Neuronal stem cell (in vitro differentiated cells): ENCODE data around the gene GDPD2.

ENCODE experiments used
- DNase-seq: peaks from one replicate; pipeline ENCODE4 v3.0.0-alpha.2; 2013; ENCODE audit warnings: low spot score
- H2AFZ ChIP-seq: one replicate; pipeline ENCODE4 v1.6.1; 2013; ENCODE audit warnings: mild to moderate bottlenecking, low read length, inconsistent platforms
- H2AK5ac ChIP-seq: 2 replicates; pipeline ENCODE4 v1.6.1; 2013; ENCODE audit warnings: low read depth, mild to moderate bottlenecking, inconsistent platforms, low read length, moderate library complexity, mixed read lengths
- H2BK120ac ChIP-seq: 2 replicates; pipeline ENCODE4 v1.6.1; 2013; ENCODE audit warnings: low read depth, mild to moderate bottlenecking, inconsistent platforms, low read length, moderate library complexity, mixed read lengths
- H2BK12ac ChIP-seq: one replicate; pipeline ENCODE4 v1.6.1; 2013; ENCODE audit warnings: low read length, inconsistent platforms
- H2BK15ac ChIP-seq: 2 replicates; pipeline ENCODE4 v1.6.1; 2013; ENCODE audit warnings: mild to moderate bottlenecking, low read length, inconsistent platforms, mixed read lengths
- H2BK5ac ChIP-seq: one replicate; pipeline ENCODE4 v1.6.1; 2013; ENCODE audit warnings: inconsistent platforms, mild to moderate bottlenecking, low read length, moderate library complexity
- H3K14ac ChIP-seq: one replicate; pipeline ENCODE4 v1.6.1; 2013; ENCODE audit warnings: low read length, inconsistent platforms
- H3K18ac ChIP-seq: 2 replicates; pipeline ENCODE4 v1.6.1; 2013; ENCODE audit warnings: low read length, inconsistent platforms
- H3K23ac ChIP-seq: 2 replicates; pipeline ENCODE4 v1.6.1; 2013; ENCODE audit warnings: low read depth, mild to moderate bottlenecking, mixed read lengths, low read length, inconsistent platforms; ENCODE audit not compliant: poor library complexity
- H3K27ac ChIP-seq: replicated peaks from 3 replicates; pipeline ENCODE4 v1.5.1; 2013; ENCODE audit warnings: low read length, inconsistent platforms
- H3K27me3 ChIP-seq, 3 experiments: 2 replicates each; pipeline ENCODE4 v1.6.1; 2013; ENCODE audit warnings: low read length in 3 of 3, mild to moderate bottlenecking in 2 of 3, inconsistent platforms in 1 of 3, low read depth in 1 of 3, mixed read lengths in 1 of 3, moderate library complexity in 1 of 3; ENCODE audit not compliant: control insufficient read depth in 3 of 3, insufficient read depth in 3 of 3
- H3K36me3 ChIP-seq, 2 donors: replicated peaks in 1 of 2; 2 replicates each; pipeline ENCODE4 v1.6.1; 2013; ENCODE audit warnings: low read length in 2 of 2; ENCODE audit not compliant: control insufficient read depth in 2 of 2, insufficient read depth in 2 of 2
- H3K4ac ChIP-seq: 2 replicates; pipeline ENCODE4 v1.6.1; 2013; ENCODE audit warnings: inconsistent platforms, mild to moderate bottlenecking, low read length, moderate library complexity
- H3K4me1 ChIP-seq, 2 donors: 1 replicate in 1 of 2; 2 replicates in 1 of 2; pipeline ENCODE4 v1.6.1; 2013; ENCODE audit warnings: low read length in 2 of 2, low read depth in 1 of 2; ENCODE audit not compliant: control insufficient read depth in 2 of 2, insufficient read depth in 1 of 2
- H3K4me2 ChIP-seq: one replicate; pipeline ENCODE4 v1.6.1; 2013; ENCODE audit warnings: mild to moderate bottlenecking, low read length, inconsistent platforms; ENCODE audit not compliant: insufficient read depth, poor library complexity, severe bottlenecking
- H3K4me3 ChIP-seq, 2 donors: 2 replicates each; pipeline ENCODE4 v1.5.1; 2013; ENCODE audit warnings: low read length in 2 of 2, mild to moderate bottlenecking in 2 of 2, inconsistent platforms in 1 of 2, moderate library complexity in 1 of 2
- H3K79me1 ChIP-seq: one replicate; pipeline ENCODE4 v1.6.1; 2013; ENCODE audit warnings: low read depth, mild to moderate bottlenecking, inconsistent platforms, low read length, moderate library complexity
- H3K9ac ChIP-seq: one replicate; pipeline ENCODE4 v1.6.1; 2013; ENCODE audit warnings: mild to moderate bottlenecking, low read depth, low read length, inconsistent platforms; ENCODE audit not compliant: poor library complexity
- H3K9me3 ChIP-seq, 2 donors: replicated peaks in 1 of 2; 2 replicates each; pipeline versions ENCODE3 to v1.6.1; 2013; ENCODE audit warnings: low read length in 2 of 2, mild to moderate bottlenecking in 2 of 2, inconsistent platforms in 1 of 2, low read depth in 1 of 2, mixed read lengths in 1 of 2, moderate library complexity in 1 of 2; ENCODE audit not compliant: control insufficient read depth in 2 of 2, insufficient read depth in 1 of 2
- H4K8ac ChIP-seq: one replicate; pipeline ENCODE4 v1.6.1; 2013; ENCODE audit warnings: low read depth, mild to moderate bottlenecking, inconsistent platforms, low read length, moderate library complexity
- H4K91ac ChIP-seq: one replicate; pipeline ENCODE4 v1.6.1; 2013; ENCODE audit warnings: low read length, low read depth, mild to moderate bottlenecking, inconsistent platforms; ENCODE audit not compliant: poor library complexity
- WGBS, 2 donors: extraction: QIAGEN DNeasy Blood & Tissue Kit; methylation state at CpG; one replicate each; pipeline ENCODE4 v1.1.7; 2013; ENCODE audit warnings: missing lambda C conversion rate in 2 of 2, mixed read lengths in 1 of 2; ENCODE audit not compliant: insufficient read length in 2 of 2, insufficient replicate concordance in 1 of 2; ENCODE audit errors: extremely low coverage in 2 of 2; 5-methylcytosine and 5-hydroxymethylcytosine counted together

Gene GDPD2

DNA sequence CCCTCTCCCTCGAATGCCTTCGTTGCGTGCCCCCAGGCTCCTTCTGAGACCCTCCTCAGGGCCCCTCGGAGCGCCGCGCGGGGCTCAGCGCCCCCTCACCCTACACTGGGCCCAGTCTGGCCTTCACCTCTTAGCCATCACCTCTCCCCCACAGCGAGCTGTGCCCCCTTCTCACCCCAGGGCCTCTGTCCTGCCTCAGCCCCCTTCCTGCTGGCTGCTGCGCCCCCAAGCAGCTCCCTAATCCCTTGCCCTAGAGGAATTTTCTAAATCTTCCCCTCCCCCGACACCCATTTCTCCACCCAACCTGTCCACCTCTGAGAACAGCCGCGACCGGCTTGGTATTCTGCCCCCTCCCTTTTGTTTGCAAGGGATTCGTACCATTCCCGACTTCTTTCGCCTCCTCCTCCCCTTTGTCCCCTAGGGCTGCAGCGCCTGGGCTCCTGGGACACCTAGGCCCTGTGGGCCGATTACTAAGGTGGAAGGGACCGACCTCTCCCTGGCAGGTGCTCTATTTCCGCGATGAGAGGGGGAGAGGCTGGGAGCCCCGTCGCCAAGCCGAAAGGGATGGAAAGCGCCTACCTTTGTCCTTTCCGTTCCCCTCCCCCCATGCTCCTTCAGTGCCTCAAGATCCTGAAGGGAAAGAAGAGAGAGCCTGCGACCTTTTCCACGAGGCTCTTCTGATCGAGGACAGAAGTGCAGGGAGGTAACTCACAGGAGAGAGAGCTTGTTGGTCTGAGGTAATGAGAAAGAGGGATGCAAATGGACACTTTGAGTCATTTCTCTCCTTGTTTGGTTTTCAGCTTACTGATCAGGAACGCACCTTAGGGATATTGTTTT, 32.5 kb downstream of the GDPD2 start:
- Histone ChIP-seq H3K27me3 (no peaks in the 10 kb centered on the region), H2BK15ac (no peak overlapping the region), H3K4me2 (peak overlapping the region; percentile 60), H3K4ac (peak overlapping the region; percentile 93), H3K9me3 (no peaks in the 10 kb centered on the region), H2BK120ac (no peak overlapping the region), H3K23ac (no peak overlapping the region), H4K8ac (peak overlapping the region; percentile 65), H3K18ac (peak overlapping the region; percentile 97), H2AK5ac (peak overlapping the region; percentile 75), H3K9ac (peak overlapping the region; percentile 91), H3K79me1 (peaks cover 2% of the 10 kb centered on the region), H3K36me3 (peaks cover 2 to 28% of the 10 kb centered on the region in 2 donors), H2AFZ (peak overlapping the region; percentile 73), H2BK5ac (peak overlapping the region; percentile 94), H2BK12ac (no peak overlapping the region), H4K91ac (peak overlapping the region; percentile 53), H3K27ac (peak overlapping the region; percentile 67), H3K4me3 (peak overlapping the region; percentile 74 to 97), H3K4me1 (peaks cover 0 to 3% of the 10 kb centered on the region in 2 donors), H3K14ac (peak overlapping the region; percentile 71)
- WGBS, 2 donors, result no CpG with 5 or more reads among the region's 32 CpGs
- DNase-seq, result no peak

- Histone ChIP-seq H2AK5ac (no peak overlapping the region), H2AFZ (no peak overlapping the region), H4K8ac (no peak overlapping the region), H2BK120ac (no peak overlapping the region), H3K79me1 (peaks cover 2% of the 10 kb centered on the region), H3K14ac (no peak overlapping the region), H3K4me3 (peak overlapping the region; percentile 74 to 97), H4K91ac (no peak overlapping the region), H2BK15ac (no peak overlapping the region), H3K4me1 (peaks cover 0 to 3% of the 10 kb centered on the region in 2 donors), H3K4me2 (peak overlapping the region; percentile 60), H3K9ac (no peak overlapping the region), H3K36me3 (peaks cover 4 to 33% of the 10 kb centered on the region in 2 donors), H2BK5ac (no peak overlapping the region), H3K23ac (no peak overlapping the region), H3K27ac (no peak overlapping the region), H3K18ac (no peak overlapping the region), H3K4ac (no peak overlapping the region), H3K9me3 (no peaks in the 10 kb centered on the region), H2BK12ac (no peak overlapping the region), H3K27me3 (no peaks in the 10 kb centered on the region)
- no peak for DNase-seq
- WGBS, 2 donors, result no CpG with 5 or more reads among the region's 2 CpGs
These were observed 33.1 kb downstream of the GDPD2 start for GRCh38 chrX:70456256-70456655.

GRCh38 chrX:70461026-70461425, 37.9 kb downstream of the GDPD2 start:
- no peaks in the 10 kb centered on the region for H3K79me1 ChIP-seq
- no peak overlapping the region for H3K4ac ChIP-seq
- H2AK5ac ChIP-seq, result no peak overlapping the region
- H2BK120ac ChIP-seq, result no peak overlapping the region
- peaks cover 0 to 3% of the 10 kb centered on the region in 2 donors for H3K4me1 ChIP-seq
- H3K27ac ChIP-seq, result no peak overlapping the region
- WGBS, 2 donors, result no CpG with 5 or more reads among the region's 2 CpGs
- no peak overlapping the region for H3K9ac ChIP-seq
- no peak overlapping the region for H3K18ac ChIP-seq
- H3K14ac ChIP-seq, result no peak overlapping the region
- no peak overlapping the region for H3K4me2 ChIP-seq
- no peak overlapping the region for H2AFZ ChIP-seq
- no peak for DNase-seq
- H3K36me3 ChIP-seq, result peaks cover 4 to 47% of the 10 kb centered on the region in 2 donors
- H2BK5ac ChIP-seq, result no peak overlapping the region
- no peak overlapping the region for H4K91ac ChIP-seq
- H3K27me3 ChIP-seq, result no peaks in the 10 kb centered on the region
- H3K9me3 ChIP-seq, result peaks cover 0 to 4% of the 10 kb centered on the region in 2 donors
- H4K8ac ChIP-seq, result no peak overlapping the region
- H3K4me3 ChIP-seq, result no peak overlapping the region
- no peak overlapping the region for H2BK12ac ChIP-seq
- no peak overlapping the region for H2BK15ac ChIP-seq
- H3K23ac ChIP-seq, result no peak overlapping the region

DNA sequence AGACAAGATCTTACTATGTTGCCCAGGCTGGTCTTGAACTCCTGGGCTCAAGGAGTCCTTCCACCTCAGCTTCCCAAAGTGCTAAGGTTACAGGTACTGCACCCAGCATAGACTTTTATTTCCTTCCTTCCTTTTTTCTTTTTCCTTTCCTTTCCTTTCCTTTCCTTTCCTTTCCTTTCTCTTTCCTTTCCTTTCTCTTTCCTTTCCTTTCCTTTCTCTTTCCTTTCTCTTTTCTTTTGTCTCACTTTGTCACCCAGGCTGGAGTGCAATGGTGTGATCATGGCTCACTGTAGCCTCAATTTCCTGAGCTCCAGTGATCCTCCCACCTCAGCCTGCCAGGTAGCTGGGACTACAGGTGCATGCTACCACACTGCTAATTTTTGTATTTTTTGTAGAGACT, 40.9 kb downstream of the GDPD2 start:
- Histone ChIP-seq H4K91ac (no peak overlapping the region), H2BK5ac (no peak overlapping the region), H4K8ac (no peak overlapping the region), H3K4me3 (no peak overlapping the region), H2AFZ (no peak overlapping the region), H3K23ac (no peak overlapping the region), H3K18ac (no peak overlapping the region), H3K27me3 (no peaks in the 10 kb centered on the region), H3K14ac (no peak overlapping the region), H3K9ac (no peak overlapping the region), H3K4me2 (no peak overlapping the region), H3K9me3 (peaks cover 0 to 4% of the 10 kb centered on the region in 2 donors), H3K4me1 (no peaks in the 10 kb centered on the region), H2BK15ac (no peak overlapping the region), H2BK12ac (no peak overlapping the region), H3K4ac (no peak overlapping the region), H2AK5ac (no peak overlapping the region), H2BK120ac (no peak overlapping the region), H3K36me3 (peaks cover 4 to 46% of the 10 kb centered on the region in 2 donors), H3K79me1 (no peaks in the 10 kb centered on the region), H3K27ac (no peak overlapping the region)
- no peak for DNase-seq
